Tongue (tissue), 2 donors: ENCODE results near the gene FLOT2. TPM values are rescaled to one million over a fixed set of nuclear protein-coding genes. Genes with fewer than 3 reads are reported as not detected.
"Not testable (repeated sequence)": the region's sequence is repeated elsewhere in the genome, so short reads cannot be mapped to it uniquely, and the experiment has no call there.

Source experiments
- DNase-seq: peaks from one replicate; pipeline ENCODE4 v3.0.0-alpha.2; 2015
- total RNA-seq: library from RNA; depleted of rRNA; stranded (reverse); fragments of >200 nt; gene quantifications from one replicate; pipeline ENCODE4 v1.2.3, GENCODE V29; 2014

The FLOT2 gene
- total RNA-seq, 1 donor from 2014 or later, result 51.2 TPM

DNA sequence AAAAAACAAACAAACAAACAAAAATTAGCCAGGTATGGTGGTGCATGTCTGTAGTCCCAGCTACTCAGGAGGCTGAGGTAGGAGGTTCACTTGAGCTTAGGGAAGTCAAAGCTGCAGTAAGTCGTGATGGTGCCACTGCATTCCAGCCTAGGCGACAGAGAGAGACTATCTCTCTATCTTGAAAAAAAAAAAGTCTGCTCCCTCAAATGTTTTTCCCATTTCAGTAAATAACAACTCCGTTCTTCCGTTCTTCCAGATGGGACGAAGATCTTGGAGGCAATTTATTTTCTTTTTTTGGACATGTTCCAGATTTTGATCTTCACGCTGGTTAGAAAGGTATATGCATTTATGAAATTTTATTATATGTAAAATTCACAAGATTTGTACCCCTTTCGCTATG lies 23.7 kb downstream of the FLOT2 start:
- no peak for DNase-seq

DNA sequence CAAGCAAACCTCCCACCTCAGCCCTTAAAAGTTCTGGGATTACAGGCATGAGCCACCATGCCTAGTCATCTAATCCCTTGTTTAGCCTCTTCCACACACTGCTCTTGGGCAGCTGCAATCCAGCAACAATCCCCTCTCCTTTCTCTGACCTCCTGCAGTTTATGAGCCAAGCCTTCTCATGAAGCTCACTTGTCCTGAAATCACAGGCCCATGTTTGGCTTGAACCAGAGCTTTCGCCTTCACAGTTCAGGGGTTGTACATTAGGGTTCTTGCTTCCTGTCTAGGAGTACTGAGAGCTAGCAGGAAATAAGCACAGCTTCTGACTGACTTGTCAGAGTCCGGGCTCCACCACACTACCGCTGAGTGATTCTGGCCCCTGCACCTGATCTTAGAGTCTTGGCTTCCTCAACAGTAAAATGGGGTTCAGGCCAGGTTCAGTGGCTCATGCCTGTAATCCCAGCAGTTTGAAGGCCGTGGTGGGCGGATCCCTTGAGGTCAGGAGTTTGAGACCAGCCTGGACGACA lies 26.4 kb downstream of the FLOT2 start:
- DNase-seq, result no peak

DNA sequence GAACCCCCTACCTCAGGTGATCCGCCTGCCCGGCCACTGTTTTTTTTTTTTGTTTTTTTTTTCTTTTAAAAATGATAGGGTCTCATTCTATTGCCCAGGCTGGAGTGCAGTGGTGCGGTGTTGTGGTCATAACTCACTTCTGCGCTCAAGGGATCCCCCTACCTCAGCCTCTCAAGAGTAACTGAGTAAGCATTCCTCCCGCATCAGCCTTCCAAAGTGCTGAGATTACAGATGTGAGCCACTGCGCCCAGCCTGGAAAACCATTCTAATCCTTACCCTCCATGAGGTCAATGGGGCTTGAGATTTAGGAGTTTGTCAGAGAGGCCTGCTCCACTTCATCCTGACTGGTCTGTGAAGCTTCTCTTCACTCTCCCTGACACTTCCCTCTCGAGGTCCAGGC lies 30.3 kb downstream of the FLOT2 start:
- no peak for DNase-seq

DNA sequence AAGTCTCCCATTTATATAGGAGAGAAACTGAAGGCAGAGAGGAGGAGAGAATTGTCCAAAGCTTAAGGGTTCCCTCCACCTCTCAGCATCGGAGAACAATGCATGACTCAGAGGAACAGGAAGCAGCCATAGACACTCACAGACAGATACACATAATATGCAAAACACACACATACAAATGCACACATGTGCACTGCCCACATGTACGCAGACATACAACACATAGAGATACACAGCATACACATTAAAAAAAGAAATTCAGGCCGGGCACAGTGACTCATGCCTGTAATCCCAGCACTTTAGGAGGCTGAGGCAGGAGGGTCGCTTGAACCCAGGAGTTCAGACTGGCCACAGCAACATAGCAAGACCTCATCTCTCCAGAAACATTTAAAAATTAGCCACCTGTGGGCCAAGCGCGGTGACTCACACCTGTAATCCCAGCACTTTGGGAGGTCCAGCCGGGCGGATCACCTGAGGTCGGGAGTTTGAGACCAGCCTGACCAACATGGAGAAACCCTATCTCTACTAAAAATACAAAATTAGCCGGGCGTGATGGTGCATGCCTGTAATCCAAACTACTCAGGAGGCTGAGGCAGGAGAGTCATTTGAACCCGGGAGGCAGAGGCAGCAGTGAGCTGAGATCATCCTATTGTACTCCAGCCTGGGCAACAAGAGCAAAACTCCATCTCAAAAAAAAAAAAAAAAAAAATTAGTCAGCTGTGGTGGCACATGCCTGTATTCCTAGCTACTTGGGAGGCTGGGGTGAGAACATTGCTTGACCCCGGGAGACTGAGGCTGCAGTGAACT lies 31.4 kb downstream of the FLOT2 start:
- no peak for DNase-seq

DNA sequence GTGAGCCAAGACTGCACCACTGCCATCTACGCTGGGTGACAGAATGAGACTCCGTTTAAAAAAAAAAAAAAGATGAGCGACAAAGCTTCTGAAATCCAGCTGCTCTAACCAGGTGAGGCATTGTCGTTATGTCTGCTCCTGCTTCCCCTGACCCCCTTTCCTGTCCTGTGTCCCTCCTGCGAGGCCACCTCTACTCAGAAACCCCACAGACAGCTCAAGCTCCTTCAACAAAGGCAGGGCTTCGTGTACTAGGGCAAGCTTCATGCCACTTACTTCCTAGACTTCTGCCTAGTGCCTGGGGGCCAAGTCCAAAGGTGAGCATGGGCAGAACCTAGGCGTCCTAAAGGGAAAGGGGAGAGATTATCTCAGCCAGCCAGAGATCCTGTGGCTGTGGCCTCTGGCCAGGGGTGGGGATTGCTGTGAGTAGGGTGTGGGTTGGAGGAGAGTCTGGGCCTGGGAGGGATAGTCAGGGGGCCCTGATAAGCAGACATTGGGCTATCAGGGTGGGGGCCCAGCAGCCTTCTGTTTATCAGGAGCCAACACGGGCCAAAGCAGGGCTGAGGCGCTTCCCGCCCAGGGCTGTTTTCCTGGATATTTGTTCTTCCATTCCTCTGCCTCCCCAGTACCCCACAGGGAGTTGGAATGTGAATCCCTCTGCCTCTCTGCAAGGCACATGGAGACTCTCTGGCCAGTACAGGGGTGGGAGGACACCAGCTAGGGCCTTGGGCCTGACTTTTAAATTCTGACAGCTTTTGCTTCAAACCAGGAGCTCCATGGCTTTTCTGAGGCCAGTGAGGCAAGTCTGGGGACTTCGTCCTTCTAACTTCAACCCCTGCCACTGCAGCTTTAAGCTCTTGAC lies 32.3 kb downstream of the FLOT2 start:
- no peak for DNase-seq

DNA sequence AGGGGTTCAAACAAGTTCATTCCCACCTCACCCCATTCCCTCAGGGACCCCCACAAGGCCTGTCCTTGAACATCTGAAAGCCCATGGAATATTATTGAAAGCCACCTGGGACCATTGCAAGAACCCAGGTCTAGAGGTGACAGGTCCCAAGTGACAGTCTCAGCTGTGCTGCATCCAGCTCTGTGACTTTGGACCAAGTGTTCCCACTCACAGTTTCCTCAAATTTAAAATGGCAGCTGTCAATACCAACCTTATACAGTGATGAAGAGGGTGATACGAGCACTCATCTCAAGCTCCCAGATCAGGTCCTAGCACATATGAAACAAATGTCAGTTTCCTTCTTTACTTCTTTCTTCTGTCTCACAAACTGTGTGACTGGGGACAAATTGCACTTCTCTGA lies 33.6 kb downstream of the FLOT2 start:
- no peak for DNase-seq

DNA sequence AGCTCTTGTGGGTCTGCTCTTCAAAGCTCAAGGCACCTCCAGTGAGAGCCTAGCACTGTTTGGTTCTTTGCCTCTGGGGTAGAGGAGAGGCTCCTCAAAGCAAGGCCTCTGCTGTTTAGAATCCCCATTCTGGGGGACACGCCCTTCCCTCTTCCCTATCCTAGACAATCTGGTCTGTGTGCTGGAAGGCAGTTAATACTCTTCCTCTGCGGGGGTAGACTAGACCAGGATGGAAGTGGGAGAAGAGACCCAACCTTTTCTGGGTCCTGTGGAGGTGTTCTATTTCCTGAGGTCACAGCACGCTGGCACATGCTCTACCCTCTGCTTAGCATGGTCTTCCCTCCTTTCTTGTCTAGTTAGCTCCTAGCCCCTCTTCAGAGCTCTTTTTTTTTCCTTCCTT lies 35.0 kb downstream of the FLOT2 start:
- no peak for DNase-seq

DNA sequence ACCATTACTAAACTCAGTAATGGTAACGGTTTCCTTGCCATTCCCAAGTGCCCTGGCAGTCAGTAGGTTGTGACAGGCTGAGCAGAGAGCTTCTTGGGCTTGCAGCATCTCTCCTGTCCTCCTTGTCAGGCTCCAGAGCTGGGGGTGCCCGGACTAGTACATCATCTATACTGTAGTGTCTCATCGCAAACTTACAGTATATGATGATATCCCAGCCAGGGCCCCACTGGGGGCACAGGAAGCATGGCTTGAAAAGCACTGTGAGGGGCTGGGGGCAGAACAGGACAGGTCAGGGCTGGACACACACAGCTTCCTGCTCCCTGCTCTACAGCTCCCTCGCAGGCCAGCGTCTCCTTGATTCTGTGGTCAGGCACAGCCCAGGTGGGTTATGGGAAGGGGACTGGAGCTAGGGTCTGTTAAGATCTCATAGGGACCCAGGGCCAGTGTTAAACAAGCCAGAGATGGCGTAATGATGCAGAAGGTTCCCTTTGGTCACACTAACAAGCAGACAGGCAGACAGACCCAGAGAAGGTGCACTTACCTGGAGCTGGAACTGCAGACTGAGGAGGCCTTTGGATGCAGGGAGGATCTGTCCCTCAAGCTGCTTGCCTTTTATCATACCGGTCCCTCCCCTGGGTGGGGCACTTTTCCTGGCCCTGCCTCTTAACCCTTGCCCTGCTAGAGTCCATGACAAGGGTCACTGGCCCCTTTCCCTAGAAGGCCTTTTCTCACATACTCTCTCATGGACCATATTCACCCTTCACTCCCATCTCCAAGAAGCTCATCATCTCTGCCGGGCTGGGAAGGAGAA lies 35.9 kb downstream of the FLOT2 start:
- no peak for DNase-seq

DNA sequence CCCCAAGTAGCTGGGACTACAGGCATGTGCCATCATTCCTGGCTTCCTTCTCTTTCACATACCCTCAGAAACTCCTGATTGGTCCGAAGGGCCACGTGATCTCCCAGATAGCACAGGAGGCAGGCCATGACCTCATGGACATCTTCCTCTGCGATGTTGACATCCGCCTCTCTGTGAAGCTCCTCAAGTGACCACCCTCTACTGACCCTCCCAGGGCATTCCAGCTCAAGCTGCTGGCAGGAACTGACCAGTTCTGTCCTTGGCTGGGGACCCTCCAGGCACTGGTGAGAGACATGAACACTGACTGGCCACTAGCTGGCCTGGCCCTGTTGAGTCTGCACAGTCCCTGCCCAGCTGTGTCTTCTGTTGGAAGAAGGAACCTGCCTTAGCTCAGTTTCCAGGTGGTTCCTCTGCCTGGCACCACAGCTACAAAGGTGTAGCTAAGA lies 37.1 kb downstream of the FLOT2 start:
- no peak for DNase-seq

- DNase-seq, result no peak
These were observed 38.7 kb downstream of the FLOT2 start for GRCh38 chr17:28858801-28859355.

DNA sequence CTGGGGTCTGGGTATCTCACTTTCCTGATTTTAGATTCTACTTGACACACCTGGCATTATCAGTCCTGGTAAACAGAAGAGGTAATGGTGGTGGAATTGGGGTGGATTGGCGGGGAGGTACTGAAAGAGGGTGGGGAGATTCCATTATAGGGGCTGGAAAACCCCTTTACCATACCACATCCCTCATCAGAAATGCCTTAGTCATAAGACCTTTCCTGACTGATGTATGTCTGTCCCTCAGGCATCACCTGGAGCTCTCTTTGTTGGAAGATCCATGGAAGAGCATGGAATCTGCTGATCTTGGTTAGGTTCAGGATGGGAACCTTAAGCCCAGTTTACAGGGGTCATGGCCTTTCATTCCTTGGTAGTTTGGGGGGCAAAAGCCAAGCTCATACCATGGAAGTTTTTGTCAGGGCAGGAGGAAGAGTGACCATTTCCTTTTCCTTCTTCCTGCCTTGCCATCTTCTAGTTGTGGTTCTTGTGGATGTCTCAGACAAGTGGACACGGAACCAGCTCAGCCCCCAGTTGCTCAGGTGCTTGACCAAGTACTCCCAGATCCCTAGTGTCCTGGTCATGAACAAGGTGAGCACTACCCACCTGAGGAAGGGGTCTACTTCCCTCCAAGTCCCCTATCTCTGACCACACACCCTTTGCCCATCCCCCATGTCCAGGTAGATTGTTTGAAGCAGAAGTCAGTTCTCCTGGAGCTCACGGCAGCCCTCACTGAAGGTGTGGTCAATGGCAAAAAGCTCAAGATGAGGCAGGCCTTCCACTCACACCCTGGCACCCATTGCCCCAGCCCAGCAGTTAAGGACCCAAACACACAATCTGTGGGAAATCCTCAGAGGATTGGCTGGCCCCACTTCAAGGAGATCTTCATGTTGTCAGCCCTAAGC lies 39.4 kb downstream of the FLOT2 start:
- DNase-seq, result no peak

- DNase-seq, result no peak
These were observed 41.4 kb downstream of the FLOT2 start for GRCh38 chr17:28856028-28856574.

DNA sequence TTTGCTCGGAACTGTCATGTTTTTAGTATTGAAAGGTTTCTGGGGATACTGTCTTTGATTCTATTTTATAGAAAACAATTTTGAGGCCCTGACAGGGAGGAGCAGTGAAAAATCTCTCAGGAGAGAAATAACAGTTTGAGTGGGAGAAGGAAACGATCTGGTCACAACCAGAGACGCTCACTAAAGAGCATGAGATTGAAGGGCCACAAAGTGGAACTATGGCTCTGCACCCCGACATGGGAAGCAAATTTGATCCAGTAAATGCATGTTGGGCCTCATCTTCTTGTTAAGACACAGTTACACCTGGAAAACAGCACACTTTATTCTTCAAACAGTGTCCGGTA lies 42.2 kb downstream of the FLOT2 start:
- no peak for DNase-seq

- peak; percentile 96 for DNase-seq
These were observed 42.8 kb downstream of the FLOT2 start, which contains the start of gene ERAL1 for GRCh38 chr17:28854457-28855335. ERAL1 (plus strand) TSS chr17:28855016; CDS start chr17:28855035, 19 bp downstream.

GRCh38 chr17:28853295-28853694 lies 44.2 kb downstream of the FLOT2 start:
- DNase-seq, result no peak

DNA sequence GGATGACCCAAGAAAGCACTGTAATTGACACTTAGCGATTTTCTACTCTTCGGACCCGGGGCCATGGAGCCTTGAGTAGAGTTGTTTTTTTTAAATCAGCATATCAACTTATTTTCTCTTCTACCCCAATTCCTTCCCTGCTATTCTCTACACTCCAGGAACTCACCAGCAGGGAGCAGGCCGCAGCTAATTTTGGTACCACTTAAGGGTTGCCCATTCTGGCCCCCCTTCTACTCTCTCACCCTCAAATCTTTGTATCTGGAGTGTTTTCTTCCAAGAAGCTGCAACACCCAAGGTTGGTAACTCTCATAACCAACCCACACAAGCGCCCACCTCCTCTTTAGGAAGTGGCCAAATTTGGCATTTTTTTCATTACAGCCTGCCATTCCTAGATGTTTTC lies 48.3 kb downstream of the FLOT2 start:
- DNase-seq, result no peak

- not testable (repeated sequence) for DNase-seq
These were observed 48.9 kb downstream of the FLOT2 start for GRCh38 chr17:28848667-28849066.

- not testable (repeated sequence) for DNase-seq
These were observed 50.8 kb downstream of the FLOT2 start for GRCh38 chr17:28846699-28847098.

DNA sequence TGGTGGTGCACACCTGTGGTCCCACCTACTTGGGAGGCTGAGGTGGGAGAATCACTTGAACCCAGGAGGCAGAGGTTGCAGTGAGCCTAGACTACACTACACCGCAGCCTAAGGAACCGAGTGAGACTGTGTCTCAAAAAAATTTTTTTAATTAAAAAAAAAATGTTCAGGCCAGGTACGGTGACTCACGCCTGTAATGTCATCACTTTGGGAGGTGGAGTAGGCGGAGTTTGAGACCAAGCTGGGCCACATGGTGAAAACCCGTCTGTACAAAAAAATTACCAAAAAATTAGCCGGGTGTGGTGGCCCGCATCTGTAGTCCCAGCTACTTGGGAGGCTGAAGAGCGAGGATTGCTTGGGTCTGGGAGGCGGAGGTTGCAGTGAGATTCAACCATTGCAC lies 51.3 kb downstream of the FLOT2 start:
- DNase-seq, result no peak

- no peak for DNase-seq
These were observed 53.8 kb downstream of the FLOT2 start for GRCh38 chr17:28843816-28844148.
